Measurements from ENCODE around the gene S100A6. TPM values are rescaled to one million over a fixed set of nuclear protein-coding genes. Genes with fewer than 3 reads are reported as not detected.
"Not testable (repeated sequence)": the region's sequence is repeated elsewhere in the genome, so short reads cannot be mapped to it uniquely, and the experiment has no call there.

The S100A6 gene
- total RNA-seq, 1 donor from 2014 or later: 1.1 TPM

DNA sequence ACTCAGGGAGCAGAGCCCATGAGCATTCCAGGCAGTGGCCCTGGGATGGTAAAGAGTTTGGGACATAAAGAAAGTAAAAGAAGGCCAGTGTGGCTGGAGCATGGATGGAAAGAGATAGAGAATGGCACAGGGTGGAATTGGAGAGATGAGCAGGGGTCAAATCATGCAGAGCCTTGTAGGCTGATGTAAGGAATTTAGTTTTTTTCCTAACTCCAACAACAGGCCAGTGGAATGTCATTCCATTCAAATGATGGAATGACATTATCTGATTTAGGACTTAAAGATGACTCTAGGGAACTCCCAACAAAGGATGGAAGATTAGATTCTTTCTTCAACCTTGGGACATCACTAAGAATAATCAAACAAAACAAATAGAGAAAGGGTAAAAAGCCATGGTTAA is 42.7 kb upstream of the S100A6 start:
- DNase-seq (ENCODE audit: extremely low spot score, unreplicated experiment): no peak
- Mint-ChIP-seq H3K27me3 (ENCODE audit: unreplicated experiment) (no peaks in the 10 kb centered on the region), H3K27ac (ENCODE audit: unreplicated experiment) (no peak overlapping the region), H3K36me3 (ENCODE audit: unreplicated experiment) (no peaks in the 10 kb centered on the region), H3K9me3 (ENCODE audit: unreplicated experiment) (no peaks in the 10 kb centered on the region), H3K4me3 (ENCODE audit: unreplicated experiment) (no peak overlapping the region), H3K4me1 (ENCODE audit: unreplicated experiment) (peaks cover 14% of the 10 kb centered on the region)
- TF ChIP-seq, protein P1, sequence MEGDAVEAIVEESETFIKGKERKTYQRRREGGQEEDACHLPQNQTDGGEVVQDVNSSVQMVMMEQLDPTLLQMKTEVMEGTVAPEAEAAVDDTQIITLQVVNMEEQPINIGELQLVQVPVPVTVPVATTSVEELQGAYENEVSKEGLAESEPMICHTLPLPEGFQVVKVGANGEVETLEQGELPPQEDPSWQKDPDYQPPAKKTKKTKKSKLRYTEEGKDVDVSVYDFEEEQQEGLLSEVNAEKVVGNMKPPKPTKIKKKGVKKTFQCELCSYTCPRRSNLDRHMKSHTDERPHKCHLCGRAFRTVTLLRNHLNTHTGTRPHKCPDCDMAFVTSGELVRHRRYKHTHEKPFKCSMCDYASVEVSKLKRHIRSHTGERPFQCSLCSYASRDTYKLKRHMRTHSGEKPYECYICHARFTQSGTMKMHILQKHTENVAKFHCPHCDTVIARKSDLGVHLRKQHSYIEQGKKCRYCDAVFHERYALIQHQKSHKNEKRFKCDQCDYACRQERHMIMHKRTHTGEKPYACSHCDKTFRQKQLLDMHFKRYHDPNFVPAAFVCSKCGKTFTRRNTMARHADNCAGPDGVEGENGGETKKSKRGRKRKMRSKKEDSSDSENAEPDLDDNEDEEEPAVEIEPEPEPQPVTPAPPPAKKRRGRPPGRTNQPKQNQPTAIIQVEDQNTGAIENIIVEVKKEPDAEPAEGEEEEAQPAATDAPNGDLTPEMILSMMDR (IDR thresholded peaks at IDR 0.05): no peak

DNA sequence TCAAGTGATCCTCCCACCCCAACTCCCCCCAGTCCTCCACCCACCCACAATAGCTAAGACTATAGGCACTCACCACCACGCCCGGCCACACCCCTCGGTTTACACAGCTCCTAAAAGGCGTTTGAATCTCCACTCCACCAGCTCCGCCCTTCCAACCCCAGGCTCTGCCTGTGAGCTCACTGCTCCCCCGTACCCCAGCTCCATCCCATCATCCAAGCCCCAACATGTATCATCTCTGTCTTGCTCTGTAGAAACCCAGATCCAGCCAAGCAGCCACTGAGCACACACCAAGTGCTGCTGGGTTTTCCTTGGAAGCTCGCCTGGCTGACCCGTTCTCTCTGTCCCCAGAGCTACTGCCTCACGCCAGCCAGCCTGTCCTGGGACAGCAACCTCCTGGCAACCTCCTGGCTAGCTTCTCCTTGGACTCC is 41.8 kb upstream of the S100A6 start:
- Mint-ChIP-seq H3K9me3 (ENCODE audit: unreplicated experiment) (no peaks in the 10 kb centered on the region), H3K4me1 (ENCODE audit: unreplicated experiment) (peaks cover 22% of the 10 kb centered on the region), H3K36me3 (ENCODE audit: unreplicated experiment) (no peaks in the 10 kb centered on the region), H3K27me3 (ENCODE audit: unreplicated experiment) (no peaks in the 10 kb centered on the region), H3K4me3 (ENCODE audit: unreplicated experiment) (no peak overlapping the region), H3K27ac (ENCODE audit: unreplicated experiment) (peak overlapping the region; percentile 36)
- TF ChIP-seq, protein P1 (IDR thresholded peaks at IDR 0.05): no peak
- no peak for DNase-seq (ENCODE audit: extremely low spot score, unreplicated experiment)

DNA sequence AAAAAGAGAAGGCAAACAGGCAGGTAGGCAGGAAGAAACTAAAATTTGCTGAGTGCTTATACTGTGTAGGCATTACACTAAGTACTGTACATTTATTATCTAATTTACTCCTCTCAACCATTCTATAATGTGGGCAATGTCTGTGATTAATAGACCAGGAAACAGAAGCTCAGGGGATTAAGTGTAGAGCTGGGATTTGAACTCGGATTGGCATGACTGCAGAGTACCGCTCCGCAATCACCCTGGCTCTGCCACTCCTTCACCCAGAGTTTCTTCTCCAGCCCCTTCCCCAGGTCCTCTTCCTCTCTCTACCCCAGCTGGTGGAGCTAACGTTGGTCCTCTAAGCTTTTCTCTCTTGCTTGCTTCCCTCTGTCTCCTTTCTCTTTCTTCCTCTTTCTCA is 41.3 kb upstream of the S100A6 start:
- Mint-ChIP-seq H3K4me3 (ENCODE audit: unreplicated experiment) (no peak overlapping the region), H3K27me3 (ENCODE audit: unreplicated experiment) (no peaks in the 10 kb centered on the region), H3K9me3 (ENCODE audit: unreplicated experiment) (no peaks in the 10 kb centered on the region), H3K4me1 (ENCODE audit: unreplicated experiment) (peaks cover 23% of the 10 kb centered on the region), H3K36me3 (ENCODE audit: unreplicated experiment) (no peaks in the 10 kb centered on the region), H3K27ac (ENCODE audit: unreplicated experiment) (no peak overlapping the region)
- TF ChIP-seq, protein P1 (IDR thresholded peaks at IDR 0.05): no peak
- no peak for DNase-seq (ENCODE audit: extremely low spot score, unreplicated experiment)

DNA sequence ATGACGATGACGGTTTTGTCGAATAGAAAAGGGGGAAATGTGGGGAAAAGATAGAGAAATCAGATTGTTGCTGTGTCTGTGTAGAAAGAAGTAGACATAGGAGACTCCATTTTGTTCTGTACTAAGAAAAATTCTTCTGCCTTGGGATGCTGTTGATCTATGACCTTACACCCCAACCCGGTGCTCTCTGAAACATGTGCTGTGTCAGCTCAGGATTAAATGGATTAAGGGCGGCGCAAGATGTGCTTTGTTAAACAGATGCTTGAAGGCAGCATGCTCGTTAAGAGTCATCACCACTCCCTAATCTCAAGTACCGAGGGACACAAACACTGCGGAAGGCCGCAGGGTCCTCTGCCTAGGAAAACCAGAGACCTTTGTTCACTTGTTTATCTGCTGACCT is 39.7 kb upstream of the S100A6 start:
- not testable (repeated sequence) for DNase-seq (ENCODE audit: extremely low spot score, unreplicated experiment); H3K9me3 Mint-ChIP-seq (ENCODE audit: unreplicated experiment); H3K27ac Mint-ChIP-seq (ENCODE audit: unreplicated experiment); H3K36me3 Mint-ChIP-seq (ENCODE audit: unreplicated experiment); H3K4me3 Mint-ChIP-seq (ENCODE audit: unreplicated experiment); H3K27me3 Mint-ChIP-seq (ENCODE audit: unreplicated experiment)
- peaks cover 29% of the 10 kb centered on the region for H3K4me1 Mint-ChIP-seq (ENCODE audit: unreplicated experiment)

DNA sequence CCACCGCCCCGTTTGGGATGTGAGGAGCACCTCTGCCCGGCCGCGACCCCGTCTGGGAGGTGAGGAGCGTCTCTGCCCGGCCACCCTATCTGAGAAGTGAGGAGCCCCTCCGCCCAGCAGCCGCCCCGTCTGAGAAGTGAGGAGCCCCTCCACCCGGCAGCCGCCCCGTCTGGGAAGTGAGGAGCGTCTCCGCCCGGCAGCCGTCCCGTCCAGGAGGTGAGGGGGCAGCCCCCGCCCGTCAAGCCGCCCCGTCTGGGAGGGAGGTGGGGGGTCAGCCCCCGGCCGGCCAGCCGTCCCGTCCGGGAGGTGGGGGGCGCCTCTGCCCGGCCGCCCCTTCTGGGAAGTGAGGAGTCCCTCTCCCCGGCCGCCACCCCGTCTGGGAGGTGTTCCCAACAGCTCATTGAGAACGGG is 39.3 kb upstream of the S100A6 start:
- not testable (repeated sequence) for DNase-seq (ENCODE audit: extremely low spot score, unreplicated experiment); H3K27ac Mint-ChIP-seq (ENCODE audit: unreplicated experiment); H3K27me3 Mint-ChIP-seq (ENCODE audit: unreplicated experiment)

DNA sequence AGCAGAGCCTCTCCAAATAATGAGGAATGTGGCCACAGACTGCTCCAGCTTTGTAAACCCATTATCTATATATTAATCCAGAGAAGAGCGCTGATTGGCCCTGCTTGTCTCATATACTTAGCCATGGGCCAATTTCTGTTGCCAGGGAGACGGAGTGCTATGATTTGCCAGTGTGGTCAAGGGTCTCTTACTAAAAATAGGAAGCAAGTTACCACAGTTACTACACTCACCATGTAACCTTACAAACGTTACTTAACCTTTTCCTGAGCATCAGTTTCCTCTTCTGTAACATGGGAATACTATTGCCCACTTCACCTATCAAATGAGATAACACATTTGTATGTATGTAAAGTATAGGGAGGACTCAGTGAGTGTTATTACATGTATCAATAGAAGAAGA is 37.6 kb upstream of the S100A6 start:
- peak overlapping the region; percentile 83 for H3K27ac Mint-ChIP-seq (ENCODE audit: unreplicated experiment)
- TF ChIP-seq, protein P1 (IDR thresholded peaks at IDR 0.05): no peak
- H3K4me1 Mint-ChIP-seq (ENCODE audit: unreplicated experiment): peaks cover 28% of the 10 kb centered on the region
- H3K4me3 Mint-ChIP-seq (ENCODE audit: unreplicated experiment): no peak overlapping the region
- DNase-seq (ENCODE audit: extremely low spot score, unreplicated experiment): no peak
- no peaks in the 10 kb centered on the region for H3K9me3 Mint-ChIP-seq (ENCODE audit: unreplicated experiment)
- H3K27me3 Mint-ChIP-seq (ENCODE audit: unreplicated experiment): no peaks in the 10 kb centered on the region
- no peaks in the 10 kb centered on the region for H3K36me3 Mint-ChIP-seq (ENCODE audit: unreplicated experiment)

More for the DNA sequence above, 39.3 kb upstream of the S100A6 start:
- H3K36me3 Mint-ChIP-seq (ENCODE audit: unreplicated experiment); H3K4me3 Mint-ChIP-seq (ENCODE audit: unreplicated experiment); H3K9me3 Mint-ChIP-seq (ENCODE audit: unreplicated experiment): not testable (repeated sequence)
- H3K4me1 Mint-ChIP-seq (ENCODE audit: unreplicated experiment): peaks cover 29% of the 10 kb centered on the region

All from osteocyte (in vitro differentiated cells).